GM18907 (cell line): ENCODE measurements around the gene MSI2.
"Not testable (repeated sequence)": the region's sequence is repeated elsewhere in the genome, so short reads cannot be mapped to it uniquely, and the experiment has no call there.

Experiments
- ATAC-seq: cut with Tn5 transposase; IDR thresholded peaks from one replicate; pipeline ENCODE4 v1.9.1; 2021; ENCODE audit warnings: mild to moderate bottlenecking, moderate library complexity; ENCODE audit not compliant: unreplicated experiment

The MSI2 gene

DNA sequence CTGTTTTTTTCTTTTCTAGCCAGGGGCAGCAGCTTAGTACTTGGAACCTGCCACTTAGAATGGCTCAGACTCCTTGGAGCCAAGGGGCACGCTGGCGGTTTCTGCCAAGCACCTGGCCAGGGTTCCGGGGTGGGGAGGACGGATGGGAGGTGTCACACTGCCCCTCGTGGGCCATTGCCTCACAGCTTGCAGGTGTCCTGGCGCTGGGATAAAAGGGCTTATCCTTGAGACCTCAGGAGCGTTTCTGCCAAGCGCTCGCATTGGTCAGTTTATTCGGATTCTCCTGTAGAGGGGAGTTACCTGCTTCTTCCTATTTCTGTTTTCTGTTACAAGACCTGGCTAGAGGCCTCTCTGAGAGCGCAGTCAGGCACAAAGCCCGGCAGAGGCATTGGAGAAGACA lies 234.6 kb downstream of the MSI2 start:
- ATAC-seq = no peak

DNA sequence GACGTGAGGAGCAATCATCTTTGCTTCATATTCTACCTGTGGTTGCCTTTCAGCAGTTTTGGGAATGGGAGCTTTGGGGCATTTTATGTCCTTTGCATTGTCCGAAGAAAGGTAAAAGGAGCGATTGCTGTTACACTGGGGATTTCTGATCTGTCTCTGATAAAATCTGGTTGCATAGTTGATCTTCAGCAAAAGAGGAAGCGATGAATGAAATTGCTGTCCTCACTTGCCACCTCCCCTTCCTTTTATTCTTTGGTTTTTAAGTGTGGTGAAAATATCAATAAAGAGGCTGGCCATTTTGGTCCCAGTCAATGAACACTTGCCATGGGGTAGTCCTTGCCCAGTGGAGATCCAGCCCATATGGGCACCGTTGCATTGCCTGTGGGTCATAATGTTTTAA lies 236.8 kb downstream of the MSI2 start:
- ATAC-seq = no peak

DNA sequence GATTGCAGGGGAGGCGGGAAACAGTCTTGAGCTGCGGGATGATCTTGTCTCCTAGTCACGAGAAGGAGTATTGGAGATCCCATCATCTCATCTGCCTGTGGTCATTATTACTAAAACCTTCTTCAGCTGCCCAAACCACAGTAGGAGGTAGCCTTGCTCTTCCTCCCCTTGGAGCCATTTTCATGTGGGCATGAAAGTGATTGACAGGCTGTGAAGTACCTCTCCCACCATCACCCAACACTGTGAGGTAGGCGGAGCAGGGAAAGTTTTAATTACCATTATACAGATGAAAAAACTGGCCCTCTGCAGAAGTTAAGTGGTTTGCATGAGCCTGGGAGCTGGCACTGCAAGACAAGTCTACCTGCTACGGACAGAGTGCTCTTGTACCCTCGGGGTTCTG lies 237.3 kb downstream of the MSI2 start:
- ATAC-seq = no peak

DNA sequence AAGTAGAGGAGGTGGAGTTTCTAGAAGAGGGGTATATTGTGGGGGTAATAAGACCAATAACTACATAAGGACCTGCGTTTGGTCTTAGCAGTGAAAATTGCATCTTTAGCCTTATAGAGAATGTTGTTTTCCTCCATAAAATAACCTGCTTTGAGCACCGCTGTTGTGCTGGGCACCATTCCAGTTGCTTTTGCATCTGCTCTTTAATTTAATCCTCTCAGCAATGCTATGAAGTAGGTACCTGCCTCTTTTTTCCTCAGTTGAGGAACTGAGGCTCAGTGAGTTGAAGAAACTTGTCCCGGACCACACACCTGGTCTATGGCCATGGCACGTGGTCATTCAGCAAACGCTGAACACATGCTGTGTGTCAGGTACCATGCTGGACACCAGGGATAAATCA lies 238.1 kb downstream of the MSI2 start:
- no peak for ATAC-seq

- no peak for ATAC-seq
Observed at GRCh38 chr17:57495771-57496170, 239.4 kb downstream of the MSI2 start.

DNA sequence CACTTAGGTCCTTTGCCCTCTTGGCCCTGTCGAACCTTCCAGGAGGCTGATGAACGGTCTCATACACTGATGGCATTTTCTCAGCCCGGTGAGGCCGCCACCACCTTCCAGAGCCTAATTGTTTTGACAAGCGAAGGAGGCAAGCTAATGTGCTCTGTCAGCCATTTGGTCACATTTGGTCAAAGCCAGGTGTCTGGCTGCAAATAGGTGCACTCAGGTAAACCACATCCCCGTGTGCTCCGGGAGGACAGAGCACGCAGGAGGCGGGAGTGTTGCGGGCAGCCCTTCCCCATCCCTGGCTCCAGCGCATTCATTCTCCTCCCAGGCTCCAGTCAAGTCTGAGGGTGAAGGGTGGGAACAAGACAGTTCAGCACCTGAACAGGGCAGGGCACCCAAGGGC lies 240.1 kb downstream of the MSI2 start:
- ATAC-seq = no peak

DNA sequence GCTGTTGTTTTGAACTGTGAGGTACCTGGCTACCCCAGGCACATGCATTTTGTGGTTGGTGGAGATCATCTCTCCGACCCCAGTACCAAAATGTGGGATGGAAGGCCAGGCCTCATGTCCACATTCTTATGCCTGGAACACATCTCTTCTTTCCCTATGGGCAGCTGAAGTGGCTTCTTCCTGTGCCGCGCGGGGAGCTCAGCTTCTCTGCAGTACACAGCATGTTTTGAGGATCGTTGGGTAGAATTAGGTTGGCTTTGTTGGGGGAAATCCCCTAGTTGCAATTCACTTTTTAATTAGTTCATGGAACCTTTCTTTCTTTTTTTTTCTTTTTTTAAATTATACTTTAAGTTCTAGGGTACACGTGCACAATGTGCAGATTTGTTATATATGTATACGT lies 242.1 kb downstream of the MSI2 start:
- ATAC-seq = no peak

GRCh38 chr17:57499221-57499620 lies 242.9 kb downstream of the MSI2 start:
- not testable (repeated sequence) for ATAC-seq

DNA sequence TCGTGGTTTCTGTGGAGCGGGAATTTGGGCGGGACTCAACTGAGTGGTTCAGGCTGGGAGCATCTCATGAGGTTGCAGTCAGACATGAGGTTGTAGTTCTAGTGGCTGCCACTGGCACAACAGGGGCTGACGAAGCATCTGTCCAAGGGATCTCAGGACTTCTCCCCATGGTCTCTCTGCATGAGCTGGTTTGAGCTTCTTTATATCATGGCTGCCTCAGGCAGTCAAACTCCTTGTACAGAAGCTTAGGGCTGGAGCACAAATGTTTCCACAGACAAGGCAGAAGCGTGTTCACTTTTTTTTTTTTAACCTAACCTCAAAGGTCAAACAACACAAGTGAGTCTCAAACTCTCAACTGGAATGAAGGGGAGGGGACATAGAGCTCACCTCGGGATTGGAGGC lies 243.3 kb downstream of the MSI2 start:
- no peak for ATAC-seq

- ATAC-seq = no peak
Observed at GRCh38 chr17:57501016-57501415, 244.7 kb downstream of the MSI2 start.

DNA sequence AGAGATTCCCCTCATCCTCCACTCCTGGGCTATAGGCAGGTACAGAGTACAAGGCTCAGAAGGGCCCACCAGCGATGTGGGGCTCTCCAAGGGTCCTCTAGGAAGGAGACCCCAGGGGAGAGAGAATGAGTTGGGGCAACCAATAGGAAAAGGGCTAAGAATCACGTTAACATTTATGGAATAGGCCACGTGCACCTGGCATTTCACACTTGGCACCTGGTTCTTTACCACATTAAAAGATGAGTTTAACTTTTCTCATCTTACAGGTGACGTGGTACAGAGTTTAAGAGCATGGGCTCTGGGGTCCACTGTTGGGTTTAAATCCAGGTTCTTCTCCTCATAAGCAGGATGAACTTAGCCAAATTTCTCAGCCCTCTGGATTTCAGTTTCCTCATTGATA lies 245.7 kb downstream of the MSI2 start:
- ATAC-seq = no peak

- no peak for ATAC-seq
Observed at GRCh38 chr17:57502811-57503241, 246.5 kb downstream of the MSI2 start.

DNA sequence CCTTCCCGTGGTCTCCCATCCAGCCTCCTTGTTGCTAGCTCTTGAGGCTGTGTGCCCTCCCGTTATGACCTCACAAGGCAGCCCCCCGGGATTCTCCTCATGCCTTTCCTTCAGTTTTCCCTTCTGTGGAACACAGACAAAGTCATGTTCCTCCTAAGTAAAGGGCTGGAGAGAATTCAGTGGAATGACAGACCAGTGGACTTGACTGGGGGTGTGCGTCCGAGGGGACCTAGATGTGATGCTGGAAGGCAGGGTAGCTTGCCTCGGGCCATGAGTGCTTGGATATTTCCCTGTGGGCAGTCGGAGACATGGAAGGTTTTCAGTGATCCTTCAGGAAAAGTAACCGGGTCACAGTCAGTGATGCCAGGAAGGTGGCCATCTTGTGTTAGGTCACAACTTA lies 247.9 kb downstream of the MSI2 start:
- no peak for ATAC-seq

- ATAC-seq = no peak
Observed at GRCh38 chr17:57505841-57506773, 249.8 kb downstream of the MSI2 start.

DNA sequence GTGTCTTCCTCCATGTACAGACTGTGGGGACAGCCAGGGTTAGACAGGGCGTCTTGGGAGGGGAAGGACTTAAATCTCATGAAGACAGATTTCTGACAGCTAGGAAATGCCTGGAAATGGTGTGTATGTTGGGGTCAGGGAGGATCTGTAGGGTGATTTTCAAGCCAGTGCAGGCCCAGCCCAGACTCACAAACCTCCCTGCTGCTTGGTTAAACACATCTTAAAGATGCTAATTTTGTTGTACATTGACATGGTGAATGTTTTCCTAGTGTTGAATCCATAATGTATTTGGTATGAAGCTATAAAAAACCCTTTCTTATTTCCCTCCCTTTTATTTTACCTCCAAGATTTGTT lies 250.4 kb downstream of the MSI2 start:
- ATAC-seq = no peak

DNA sequence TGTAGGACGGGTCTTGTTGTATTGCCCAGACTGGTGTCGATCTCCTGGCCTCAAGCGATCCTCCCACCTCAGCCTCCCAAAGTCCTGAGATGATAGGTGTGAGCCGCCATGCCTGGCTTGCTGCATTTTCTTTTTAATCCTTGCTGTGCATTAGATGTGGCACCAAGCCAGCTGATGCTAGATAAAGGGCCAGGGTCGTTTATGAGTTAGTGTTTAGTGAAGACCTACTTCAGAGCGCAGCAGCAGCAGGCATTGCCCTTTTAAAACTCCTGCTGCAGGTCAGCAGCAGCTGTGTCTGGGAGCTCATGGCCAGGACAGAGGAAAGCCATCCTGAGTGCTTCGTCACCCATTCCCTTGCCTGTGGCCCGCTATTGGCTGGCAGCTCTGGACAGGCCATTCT lies 251.5 kb downstream of the MSI2 start:
- ATAC-seq = no peak

GRCh38 chr17:57508671-57509070 lies 252.3 kb downstream of the MSI2 start:
- ATAC-seq = no peak

GRCh38 chr17:57511475-57512123 lies 255.3 kb downstream of the MSI2 start:
- no peak for ATAC-seq

DNA sequence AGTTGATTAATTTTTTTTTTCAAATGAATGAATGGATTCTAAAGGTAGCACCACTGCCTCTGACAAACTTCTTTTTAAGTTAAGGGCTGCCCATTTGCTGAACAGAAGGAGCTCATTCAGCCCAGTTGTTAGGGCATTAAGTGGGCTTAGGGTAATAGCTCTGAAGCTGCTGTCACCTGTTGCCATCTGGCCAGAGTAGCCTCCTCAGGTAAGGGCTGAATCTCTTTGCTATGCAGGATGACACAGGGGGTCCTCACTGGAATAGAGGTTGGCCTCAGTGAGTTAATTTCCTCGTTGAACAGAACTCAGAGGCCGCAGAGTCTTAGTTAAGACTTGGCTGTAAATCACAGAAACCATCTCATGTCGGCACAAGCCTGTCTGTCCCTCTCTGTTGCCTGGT lies 255.9 kb downstream of the MSI2 start:
- no peak for ATAC-seq

DNA sequence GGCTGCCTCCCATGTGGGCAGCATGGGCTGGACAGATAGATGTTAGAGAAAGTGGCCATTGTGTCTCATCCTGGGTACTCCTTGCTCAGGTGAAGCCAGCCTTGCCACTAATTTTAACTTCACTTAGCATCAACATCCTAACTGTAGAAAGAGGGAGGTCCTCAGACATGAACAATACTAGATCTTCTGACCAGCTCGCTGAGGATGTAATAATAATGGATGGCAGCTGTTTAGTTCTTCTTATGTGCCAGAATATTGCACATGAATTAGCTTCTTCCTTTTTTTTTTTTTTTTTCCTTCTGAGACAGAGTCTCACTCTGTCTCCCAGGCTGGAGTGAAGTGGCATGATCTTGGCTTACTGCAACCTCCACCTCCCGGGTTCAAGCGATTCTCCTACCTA lies 256.4 kb downstream of the MSI2 start:
- ATAC-seq = no peak

- no peak for ATAC-seq
Observed at GRCh38 chr17:57513569-57513968, 257.2 kb downstream of the MSI2 start.

GRCh38 chr17:57514614-57515013 lies 258.3 kb downstream of the MSI2 start:
- ATAC-seq = no peak
